ENCODE measurements around the gene NDUFAF8.

GRCh38 chr17:81263371-81264181 lies 24.5 kb downstream of the NDUFAF8 start:
- TF ChIP-seq CTCF (IDR thresholded peaks at IDR 0.05; ENCODE audit: borderline replicate concordance, extremely low read depth, low read length, poor library complexity, severe bottlenecking) = no peak
- TF ChIP-seq EZH2 (IDR thresholded peaks at IDR 0.05; ENCODE audit: borderline replicate concordance, low read depth, low read length, severe bottlenecking) = no peak

Measured in DND-41 (cell line).